ENCODE results near the gene DAGLA. TPM values are rescaled to one million over a fixed set of nuclear protein-coding genes. Genes with fewer than 3 reads are reported as not detected.

The DAGLA gene
- total and polyA plus RNA-seq, 2 of the 13 experiments (the other 11 are each of a cell fraction or from before 2014, with no cell fraction given), result 2.6 to 3.9 TPM

DNA sequence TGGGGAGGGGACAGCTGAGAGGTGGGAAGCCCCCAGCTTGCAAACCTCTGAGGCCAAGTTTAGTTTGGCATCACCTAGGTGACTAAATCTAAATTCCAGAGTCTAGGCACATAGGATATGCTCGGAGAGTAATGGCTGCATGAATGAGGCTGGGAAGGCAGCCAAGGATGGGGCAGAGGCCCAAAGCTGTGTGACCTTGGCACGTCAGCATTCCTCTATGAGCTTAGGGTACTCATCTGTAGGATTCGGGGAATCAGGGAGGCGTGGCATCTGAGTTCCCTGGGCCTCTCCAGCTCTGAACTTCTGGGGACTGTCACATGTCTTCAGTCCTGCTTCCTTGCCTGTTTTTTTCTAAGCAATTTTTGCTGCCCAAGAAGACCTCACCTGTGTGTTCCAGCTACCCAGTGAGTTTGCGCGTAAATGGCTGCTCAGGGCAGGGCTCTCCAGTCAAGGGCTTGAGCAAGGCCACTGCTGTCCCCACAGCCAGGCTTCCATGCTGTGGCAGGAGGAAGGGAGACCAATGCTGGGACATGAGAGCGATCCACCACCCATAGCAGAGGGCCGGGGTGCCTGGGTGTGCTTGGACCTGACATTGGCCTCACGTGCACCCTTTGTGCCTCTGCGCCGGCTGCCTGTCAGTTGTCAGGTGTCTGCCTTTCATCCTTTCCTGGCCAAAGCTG is 13.9 kb downstream of the DAGLA start:
- Histone ChIP-seq H3K9me3 (ENCODE audit: low read length) (no peaks in the 10 kb centered on the region), H3K27ac (ENCODE audit: extremely low read length, insufficient read depth, low read length) (no peak overlapping the region), H3K4me1 (ENCODE audit: insufficient read depth, low read length) (peaks cover 40% of the 10 kb centered on the region), H3K27me3 (ENCODE audit: control insufficient read depth in 1 of 2, insufficient read depth in 2 of 2, low read length in 2 of 2) (no peaks in the 10 kb centered on the region), H3K79me2 (ENCODE audit: insufficient read depth, low read length) (peaks cover 38% of the 10 kb centered on the region), H2AFZ (ENCODE audit: low read length) (no peak overlapping the region), H3K36me3 (replicated peaks in 1 of 2; ENCODE audit: control insufficient read depth in 1 of 2, insufficient read depth in 2 of 2, low read length in 2 of 2) (no peaks in the 10 kb centered on the region; a peak in 3 of 5 replicates), H4K20me1 (ENCODE audit: insufficient read depth, low read length) (peaks cover 7% of the 10 kb centered on the region), H3K4me3 (replicated peaks in 1 of 3; ENCODE audit: insufficient read depth in 1 of 3, low read depth in 2 of 3, low read length in 3 of 3) (no peak overlapping the region), H3K9ac (ENCODE audit: insufficient read depth, low read depth, low read length) (no peak overlapping the region), H3K4me2 (ENCODE audit: low read depth, low read length) (peak overlapping the region; percentile 36; the same call in 1 of the 2 replicates)
- FAIRE-seq (peak; percentile 36), DNase-seq (ENCODE audit: low spot score) (peak; percentile 72), ATAC-seq (peak; percentile 47)
- in situ Hi-C loops (cut with HindIII; ENCODE audit: extremely low pct_ligation_motif_present, low pct_unique_long_range_greater_than_20kb), result no loop called here
- intact Hi-C loops (cut with micrococcal nuclease; ENCODE audit: unreplicated experiment), result no loop called here
- CTCF ChIA-PET (ENCODE audit: low intra/inter-chr PET ratio, low total read pairs), result no interaction called here
- POLR2A ChIA-PET, result interaction anchor here (0.9 to 1.5 kb wide), 5 partner anchors 11 to 27 kb away, joined by 3 to 17 read pairs (median 4); no protein-coding TSS in a partner anchor
- 78% methylated on average over 9 of the region's 11 CpGs for WGBS (ENCODE audit: low lambda C conversion rate)
- BruUV-seq (replicated peaks), result no TSS peak
- TF ChIP-seq, protein P1, sequence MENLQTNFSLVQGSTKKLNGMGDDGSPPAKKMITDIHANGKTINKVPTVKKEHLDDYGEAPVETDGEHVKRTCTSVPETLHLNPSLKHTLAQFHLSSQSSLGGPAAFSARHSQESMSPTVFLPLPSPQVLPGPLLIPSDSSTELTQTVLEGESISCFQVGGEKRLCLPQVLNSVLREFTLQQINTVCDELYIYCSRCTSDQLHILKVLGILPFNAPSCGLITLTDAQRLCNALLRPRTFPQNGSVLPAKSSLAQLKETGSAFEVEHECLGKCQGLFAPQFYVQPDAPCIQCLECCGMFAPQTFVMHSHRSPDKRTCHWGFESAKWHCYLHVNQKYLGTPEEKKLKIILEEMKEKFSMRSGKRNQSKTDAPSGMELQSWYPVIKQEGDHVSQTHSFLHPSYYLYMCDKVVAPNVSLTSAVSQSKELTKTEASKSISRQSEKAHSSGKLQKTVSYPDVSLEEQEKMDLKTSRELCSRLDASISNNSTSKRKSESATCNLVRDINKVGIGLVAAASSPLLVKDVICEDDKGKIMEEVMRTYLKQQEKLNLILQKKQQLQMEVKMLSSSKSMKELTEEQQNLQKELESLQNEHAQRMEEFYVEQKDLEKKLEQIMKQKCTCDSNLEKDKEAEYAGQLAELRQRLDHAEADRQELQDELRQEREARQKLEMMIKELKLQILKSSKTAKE (CRISPR knock-in tag; IDR thresholded peaks at IDR 0.05; ENCODE audit: borderline replicate concordance), result no peak
- TF ChIP-seq DR1 (CRISPR knock-in tag; IDR thresholded peaks at IDR 0.05) (no peak), CHD4 (IDR thresholded peaks at IDR 0.05; ENCODE audit: borderline replicate concordance, low read length) (no peak), NR2F6 (IDR thresholded peaks at IDR 0.05) (no peak), NR2F6 (CRISPR knock-in tag; IDR thresholded peaks at IDR 0.05) (no peak), MBNL3 (CRISPR knock-in tag; conservative IDR thresholded peaks at IDR 0.05) (no peak), RCOR2 (CRISPR knock-in tag; IDR thresholded peaks at IDR 0.05) (no peak), SP5 (CRISPR knock-in tag; IDR thresholded peaks at IDR 0.05; ENCODE audit: borderline replicate concordance, low read depth) (peak; percentile 18; the same call in 1 of the 2 replicates)
- TF ChIP-seq, protein P2, sequence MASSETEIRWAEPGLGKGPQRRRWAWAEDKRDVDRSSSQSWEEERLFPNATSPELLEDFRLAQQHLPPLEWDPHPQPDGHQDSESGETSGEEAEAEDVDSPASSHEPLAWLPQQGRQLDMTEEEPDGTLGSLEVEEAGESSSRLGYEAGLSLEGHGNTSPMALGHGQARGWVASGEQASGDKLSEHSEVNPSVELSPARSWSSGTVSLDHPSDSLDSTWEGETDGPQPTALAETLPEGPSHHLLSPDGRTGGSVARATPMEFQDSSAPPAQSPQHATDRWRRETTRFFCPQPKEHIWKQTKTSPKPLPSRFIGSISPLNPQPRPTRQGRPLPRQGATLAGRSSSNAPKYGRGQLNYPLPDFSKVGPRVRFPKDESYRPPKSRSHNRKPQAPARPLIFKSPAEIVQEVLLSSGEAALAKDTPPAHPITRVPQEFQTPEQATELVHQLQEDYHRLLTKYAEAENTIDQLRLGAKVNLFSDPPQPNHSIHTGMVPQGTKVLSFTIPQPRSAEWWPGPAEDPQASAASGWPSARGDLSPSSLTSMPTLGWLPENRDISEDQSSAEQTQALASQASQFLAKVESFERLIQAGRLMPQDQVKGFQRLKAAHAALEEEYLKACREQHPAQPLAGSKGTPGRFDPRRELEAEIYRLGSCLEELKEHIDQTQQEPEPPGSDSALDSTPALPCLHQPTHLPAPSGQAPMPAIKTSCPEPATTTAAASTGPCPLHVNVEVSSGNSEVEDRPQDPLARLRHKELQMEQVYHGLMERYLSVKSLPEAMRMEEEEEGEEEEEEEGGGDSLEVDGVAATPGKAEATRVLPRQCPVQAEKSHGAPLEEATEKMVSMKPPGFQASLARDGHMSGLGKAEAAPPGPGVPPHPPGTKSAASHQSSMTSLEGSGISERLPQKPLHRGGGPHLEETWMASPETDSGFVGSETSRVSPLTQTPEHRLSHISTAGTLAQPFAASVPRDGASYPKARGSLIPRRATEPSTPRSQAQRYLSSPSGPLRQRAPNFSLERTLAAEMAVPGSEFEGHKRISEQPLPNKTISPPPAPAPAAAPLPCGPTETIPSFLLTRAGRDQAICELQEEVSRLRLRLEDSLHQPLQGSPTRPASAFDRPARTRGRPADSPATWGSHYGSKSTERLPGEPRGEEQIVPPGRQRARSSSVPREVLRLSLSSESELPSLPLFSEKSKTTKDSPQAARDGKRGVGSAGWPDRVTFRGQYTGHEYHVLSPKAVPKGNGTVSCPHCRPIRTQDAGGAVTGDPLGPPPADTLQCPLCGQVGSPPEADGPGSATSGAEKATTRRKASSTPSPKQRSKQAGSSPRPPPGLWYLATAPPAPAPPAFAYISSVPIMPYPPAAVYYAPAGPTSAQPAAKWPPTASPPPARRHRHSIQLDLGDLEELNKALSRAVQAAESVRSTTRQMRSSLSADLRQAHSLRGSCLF (CRISPR knock-in tag; IDR thresholded peaks at IDR 0.05; ENCODE audit: borderline replicate concordance), result no peak
- TF ChIP-seq, protein P3, sequence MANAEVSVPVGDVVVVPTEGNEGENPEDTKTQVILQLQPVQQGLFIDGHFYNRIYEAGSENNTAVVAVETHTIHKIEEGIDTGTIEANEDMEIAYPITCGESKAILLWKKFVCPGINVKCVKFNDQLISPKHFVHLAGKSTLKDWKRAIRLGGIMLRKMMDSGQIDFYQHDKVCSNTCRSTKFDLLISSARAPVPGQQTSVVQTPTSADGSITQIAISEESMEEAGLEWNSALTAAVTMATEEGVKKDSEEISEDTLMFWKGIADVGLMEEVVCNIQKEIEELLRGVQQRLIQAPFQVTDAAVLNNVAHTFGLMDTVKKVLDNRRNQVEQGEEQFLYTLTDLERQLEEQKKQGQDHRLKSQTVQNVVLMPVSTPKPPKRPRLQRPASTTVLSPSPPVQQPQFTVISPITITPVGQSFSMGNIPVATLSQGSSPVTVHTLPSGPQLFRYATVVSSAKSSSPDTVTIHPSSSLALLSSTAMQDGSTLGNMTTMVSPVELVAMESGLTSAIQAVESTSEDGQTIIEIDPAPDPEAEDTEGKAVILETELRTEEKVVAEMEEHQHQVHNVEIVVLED (CRISPR knock-in tag; IDR thresholded peaks at IDR 0.05; ENCODE audit: borderline replicate concordance), result no peak
- TF ChIP-seq, protein P4, sequence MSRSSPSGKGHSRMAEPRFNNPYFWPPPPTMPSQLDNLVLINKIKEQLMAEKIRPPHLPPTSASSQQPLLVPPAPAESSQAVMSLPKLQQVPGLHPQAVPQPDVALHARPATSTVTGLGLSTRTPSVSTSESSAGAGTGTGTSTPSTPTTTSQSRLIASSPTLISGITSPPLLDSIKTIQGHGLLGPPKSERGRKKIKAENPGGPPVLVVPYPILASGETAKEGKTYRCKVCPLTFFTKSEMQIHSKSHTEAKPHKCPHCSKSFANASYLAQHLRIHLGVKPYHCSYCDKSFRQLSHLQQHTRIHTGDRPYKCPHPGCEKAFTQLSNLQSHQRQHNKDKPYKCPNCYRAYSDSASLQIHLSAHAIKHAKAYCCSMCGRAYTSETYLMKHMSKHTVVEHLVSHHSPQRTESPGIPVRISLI (CRISPR knock-in tag; IDR thresholded peaks at IDR 0.05; ENCODE audit: borderline replicate concordance), result no peak
